Mucosa of descending colon (tissue), 3 donors: ENCODE measurements around the gene TSNAX. TPM values are rescaled to one million over a fixed set of nuclear protein-coding genes. Genes with fewer than 3 reads are reported as not detected.

Experiments
- ATAC-seq: fragments of 200-7000 bp; cut with Tn5 transposase; one replicate; pipeline ENCODE4 v1.9.1; 2020; ENCODE audit warnings: mild to moderate bottlenecking, moderate library complexity
- DNase-seq, 3 donors: peaks; one replicate each; pipeline ENCODE4 v3.0.0-alpha.2; 2020
- H3K36me3 ChIP-seq: fragments of 200-600 bp; one replicate; pipeline ENCODE4 v1.8.0; 2021; ENCODE audit warnings: low read depth, mild to moderate bottlenecking
- H3K4me1 ChIP-seq: fragments of 200-600 bp; one replicate; pipeline ENCODE4 v1.8.0; 2021; ENCODE audit warnings: low read depth, mild to moderate bottlenecking
- H3K4me3 ChIP-seq: fragments of 200-600 bp; one replicate; pipeline ENCODE4 v1.8.0; 2021; ENCODE audit warnings: mild to moderate bottlenecking
- H3K9me3 ChIP-seq: fragments of 200-600 bp; one replicate; pipeline ENCODE4 v1.8.0; 2021; ENCODE audit warnings: mild to moderate bottlenecking
- intact Hi-C, 2 donors: fragments of 100-400 bp; cut with DNase I in 1 of 2; cut with micrococcal nuclease in 1 of 2; formaldehyde crosslinking; loops; one replicate each; pipeline versions ENCODE4 v1.11.0 to v1.11.1; 2022; cut with DNase I, micrococcal nuclease
- total RNA-seq, 3 donors: library from RNA; stranded (reverse); fragmentation: NEBNext Ultra II Directional in 2 of 3; extraction: Animal tissue kit (Norgen Biotek cat#: 25700) in 2 of 3; gene quantifications; one replicate each; pipeline versions ENCODE4 v1.2.1 to v1.2.4, GENCODE V29; 2021 to 2023
- TF ChIP-seq, protein P1 (sequence below): fragments of 200-600 bp; IDR thresholded peaks from one replicate; pipeline ENCODE4 v1.8.0; 2022; ENCODE audit warnings: antibody characterized with exemption, mild to moderate bottlenecking
- donor health status: DM: no; HTN: no; CAD: no; lungs with moderate emphysema.
- donor health status: DM: no; HTN: no; CAD: no.
- donor health status: DM: no; HTN: yes; CAD: no.

The TSNAX gene
- total RNA-seq, 3 donors from 2014 or later = 22.0 to 33.2 (median 31.4) TPM

DNA sequence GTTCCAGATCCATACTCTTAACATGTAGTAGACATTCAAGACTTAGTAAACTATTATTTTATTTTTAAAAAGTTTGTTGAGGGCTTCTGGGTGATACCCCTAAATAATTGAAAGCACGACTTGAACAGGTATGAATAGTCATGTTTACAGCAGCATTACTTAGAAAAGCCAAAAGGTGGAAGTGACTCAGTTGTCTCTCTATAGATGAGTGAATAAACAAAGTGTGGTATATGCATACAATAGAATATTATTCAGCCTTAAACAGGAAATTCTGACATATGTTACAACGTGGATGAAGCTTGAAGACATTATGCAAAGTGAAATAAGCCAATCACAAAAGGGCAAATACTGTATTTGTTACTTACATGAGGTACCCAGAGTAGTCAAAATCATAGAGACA, 26.5 kb downstream of the TSNAX start:
- no peak for DNase-seq
- H3K4me1 ChIP-seq = no peaks in the 10 kb centered on the region
- H3K4me3 ChIP-seq = no peak overlapping the region
- no peak for ATAC-seq
- H3K9me3 ChIP-seq = no peaks in the 10 kb centered on the region
- no peaks in the 10 kb centered on the region for H3K36me3 ChIP-seq
- TF ChIP-seq, protein P1, sequence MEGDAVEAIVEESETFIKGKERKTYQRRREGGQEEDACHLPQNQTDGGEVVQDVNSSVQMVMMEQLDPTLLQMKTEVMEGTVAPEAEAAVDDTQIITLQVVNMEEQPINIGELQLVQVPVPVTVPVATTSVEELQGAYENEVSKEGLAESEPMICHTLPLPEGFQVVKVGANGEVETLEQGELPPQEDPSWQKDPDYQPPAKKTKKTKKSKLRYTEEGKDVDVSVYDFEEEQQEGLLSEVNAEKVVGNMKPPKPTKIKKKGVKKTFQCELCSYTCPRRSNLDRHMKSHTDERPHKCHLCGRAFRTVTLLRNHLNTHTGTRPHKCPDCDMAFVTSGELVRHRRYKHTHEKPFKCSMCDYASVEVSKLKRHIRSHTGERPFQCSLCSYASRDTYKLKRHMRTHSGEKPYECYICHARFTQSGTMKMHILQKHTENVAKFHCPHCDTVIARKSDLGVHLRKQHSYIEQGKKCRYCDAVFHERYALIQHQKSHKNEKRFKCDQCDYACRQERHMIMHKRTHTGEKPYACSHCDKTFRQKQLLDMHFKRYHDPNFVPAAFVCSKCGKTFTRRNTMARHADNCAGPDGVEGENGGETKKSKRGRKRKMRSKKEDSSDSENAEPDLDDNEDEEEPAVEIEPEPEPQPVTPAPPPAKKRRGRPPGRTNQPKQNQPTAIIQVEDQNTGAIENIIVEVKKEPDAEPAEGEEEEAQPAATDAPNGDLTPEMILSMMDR = no peak
- intact Hi-C loops = no loop called here

DNA sequence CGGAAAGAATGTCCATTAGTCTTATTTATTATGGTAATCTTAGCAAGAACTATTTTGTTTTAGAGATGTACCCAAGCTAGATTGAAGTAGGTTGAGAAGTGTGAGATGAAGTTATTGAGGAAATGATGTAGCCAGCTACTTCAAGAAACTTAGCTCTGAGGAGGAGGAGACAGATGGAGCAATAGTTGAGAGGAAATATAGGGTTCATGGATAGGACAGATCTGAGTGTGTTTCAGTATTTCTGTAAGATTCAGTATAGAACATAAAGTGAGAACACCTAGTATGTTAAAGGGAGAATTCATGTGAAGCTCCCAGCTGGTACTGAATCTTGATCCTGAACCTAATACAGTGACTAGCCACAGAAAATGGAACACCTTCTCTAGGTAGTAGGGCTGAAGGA, 28.9 kb downstream of the TSNAX start:
- H3K4me1 ChIP-seq = no peaks in the 10 kb centered on the region
- intact Hi-C loops = no loop called here
- no peaks in the 10 kb centered on the region for H3K36me3 ChIP-seq
- DNase-seq (no peak), ATAC-seq (no peak)
- TF ChIP-seq, protein P1 = no peak
- H3K9me3 ChIP-seq = no peaks in the 10 kb centered on the region
- no peak overlapping the region for H3K4me3 ChIP-seq

DNA sequence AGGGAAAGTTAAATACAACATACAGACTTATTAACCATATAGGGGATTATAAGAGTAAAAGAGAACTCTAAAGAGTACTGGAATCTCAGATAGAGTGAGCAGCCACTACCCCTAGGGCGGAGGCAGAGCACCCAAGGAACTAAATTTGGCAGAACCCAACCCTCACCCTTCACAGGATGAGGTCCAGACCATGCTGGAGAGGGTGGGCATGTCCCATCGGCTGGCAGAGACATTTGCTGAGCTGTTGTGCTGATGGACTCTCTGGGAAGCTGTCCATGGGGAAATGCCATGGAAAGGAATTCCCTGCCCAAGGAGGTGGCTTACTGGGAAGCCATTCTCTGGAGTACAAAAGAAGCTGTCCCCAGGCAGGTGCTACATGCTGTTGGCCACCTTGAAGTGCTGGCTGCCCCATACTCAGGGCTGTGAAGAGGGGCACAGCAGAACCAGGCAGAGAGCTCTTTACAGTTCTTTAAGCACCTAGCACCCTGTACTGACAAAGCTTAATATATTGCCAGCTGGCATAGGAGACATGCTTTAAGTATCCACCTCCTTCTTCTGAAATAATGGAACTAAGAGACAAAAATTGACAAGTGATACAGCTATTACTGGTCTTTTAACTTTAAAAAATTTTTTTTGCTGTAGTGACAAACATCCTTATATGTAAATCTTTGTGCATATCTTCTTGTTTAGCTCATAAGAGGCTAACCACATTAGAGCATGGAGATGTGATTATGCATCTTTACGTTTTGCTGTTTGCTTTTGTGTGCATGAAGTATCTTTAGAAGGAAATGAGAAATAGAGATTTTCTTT, 29.6 kb downstream of the TSNAX start:
- ATAC-seq (no peak), DNase-seq (no peak)
- no peaks in the 10 kb centered on the region for H3K9me3 ChIP-seq
- intact Hi-C loops = no loop called here
- no peaks in the 10 kb centered on the region for H3K36me3 ChIP-seq
- no peak overlapping the region for H3K4me3 ChIP-seq
- no peaks in the 10 kb centered on the region for H3K4me1 ChIP-seq
- TF ChIP-seq, protein P1 = no peak

DNA sequence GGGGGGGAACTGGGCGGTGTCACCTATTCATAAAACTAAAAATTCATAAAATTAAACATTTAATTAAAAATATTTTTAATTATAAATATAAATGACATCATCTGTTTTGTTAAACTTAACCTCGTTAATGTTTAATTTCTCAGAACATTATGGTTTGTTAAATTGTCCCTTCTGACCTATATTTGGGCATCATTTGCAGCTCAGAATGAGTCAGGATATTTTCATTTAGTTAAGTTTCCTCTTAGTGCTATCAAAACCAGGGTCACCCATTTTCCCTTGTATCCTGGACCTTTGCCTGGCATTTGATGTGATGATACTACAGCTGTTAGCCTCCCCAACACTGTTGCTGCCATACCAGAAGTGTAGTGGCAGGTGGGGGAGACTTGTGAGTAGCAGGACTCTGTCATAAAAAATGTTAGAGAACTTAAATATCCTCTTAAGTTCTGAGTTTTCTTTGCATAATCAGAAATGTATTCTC, 30.3 kb downstream of the TSNAX start:
- H3K36me3 ChIP-seq = no peaks in the 10 kb centered on the region
- intact Hi-C loops = no loop called here
- DNase-seq = no peak
- no peaks in the 10 kb centered on the region for H3K4me1 ChIP-seq
- no peak for ATAC-seq
- H3K4me3 ChIP-seq = no peak overlapping the region
- TF ChIP-seq, protein P1 = no peak
- no peaks in the 10 kb centered on the region for H3K9me3 ChIP-seq

DNA sequence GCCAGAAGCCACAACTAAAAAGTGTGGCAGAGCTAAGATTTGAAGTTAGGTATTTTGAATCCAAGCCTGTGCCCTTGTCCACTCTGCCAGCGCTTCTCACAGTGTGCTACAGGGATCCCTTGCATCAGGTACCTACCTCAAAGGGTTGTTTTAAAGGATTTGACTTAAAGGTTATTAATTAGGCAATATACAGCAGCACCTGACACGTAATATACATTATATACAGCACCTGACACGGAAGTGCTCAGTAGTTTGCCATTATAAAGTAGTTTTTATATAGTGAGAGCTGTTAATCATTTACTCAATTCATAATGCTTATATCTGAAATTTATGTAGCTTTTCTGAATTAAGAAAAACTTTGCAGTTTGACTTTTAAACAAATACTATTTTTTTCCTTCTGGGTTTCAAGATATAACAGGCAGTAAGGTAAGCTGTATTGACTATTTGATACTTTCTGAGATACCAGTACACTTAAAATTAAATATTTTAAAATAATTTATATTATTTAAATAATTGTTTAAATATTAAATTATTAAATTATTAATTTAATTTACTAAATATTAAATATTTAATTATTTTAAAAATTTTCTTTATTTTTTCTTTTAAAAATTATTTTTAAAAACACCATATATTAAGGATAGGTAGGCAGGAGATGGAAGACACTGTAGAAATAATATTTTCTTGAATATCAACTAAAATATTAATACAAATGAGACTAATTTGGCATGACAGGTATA, 33.3 kb downstream of the TSNAX start:
- intact Hi-C loops = no loop called here
- ATAC-seq = peak; percentile 72
- no peaks in the 10 kb centered on the region for H3K9me3 ChIP-seq
- no peak overlapping the region for H3K4me3 ChIP-seq
- no peaks in the 10 kb centered on the region for H3K36me3 ChIP-seq
- TF ChIP-seq, protein P1 = no peak
- no peak for DNase-seq
- no peaks in the 10 kb centered on the region for H3K4me1 ChIP-seq
